Suprapubic skin (tissue), 4 donors: ENCODE data around the gene TCF7.

Source experiments
- CTCF ChIP-seq, 2 donors: fragments of 200-600 bp in 1 of 2; fragments of 450-650 bp in 1 of 2; sonication (generic) in 1 of 2; IDR thresholded peaks; one replicate each; pipeline ENCODE4 v1.5.1; 2016 to 2019; ENCODE audit warnings: antibody characterized with exemption in 2 of 2, mild to moderate bottlenecking in 1 of 2, moderate library complexity in 1 of 2
- POLR2A ChIP-seq, 2 donors: fragments of 450-650 bp; IDR thresholded peaks; one replicate each; pipeline ENCODE4 v1.6.1; 2017; ENCODE audit warnings: antibody characterized with exemption in 2 of 2, mild to moderate bottlenecking in 2 of 2, moderate library complexity in 2 of 2
- POLR2AphosphoS5 ChIP-seq, 3 donors: sonication (generic); formaldehyde crosslinking; IDR thresholded peaks; one replicate each; pipeline ENCODE4 v1.6.1; 2017; ENCODE audit warnings: antibody characterized with exemption in 3 of 3

GRCh38 chr5:134122530-134122929, 8.0 kb downstream of the TCF7 start:
- TF ChIP-seq CTCF (IDR thresholded peaks at IDR 0.05) (no peak), POLR2AphosphoS5 (IDR thresholded peaks at IDR 0.05) (no peak), POLR2A (IDR thresholded peaks at IDR 0.05) (no peak)
